Measurements from ENCODE around the gene NUDT22.

The NUDT22 gene

DNA sequence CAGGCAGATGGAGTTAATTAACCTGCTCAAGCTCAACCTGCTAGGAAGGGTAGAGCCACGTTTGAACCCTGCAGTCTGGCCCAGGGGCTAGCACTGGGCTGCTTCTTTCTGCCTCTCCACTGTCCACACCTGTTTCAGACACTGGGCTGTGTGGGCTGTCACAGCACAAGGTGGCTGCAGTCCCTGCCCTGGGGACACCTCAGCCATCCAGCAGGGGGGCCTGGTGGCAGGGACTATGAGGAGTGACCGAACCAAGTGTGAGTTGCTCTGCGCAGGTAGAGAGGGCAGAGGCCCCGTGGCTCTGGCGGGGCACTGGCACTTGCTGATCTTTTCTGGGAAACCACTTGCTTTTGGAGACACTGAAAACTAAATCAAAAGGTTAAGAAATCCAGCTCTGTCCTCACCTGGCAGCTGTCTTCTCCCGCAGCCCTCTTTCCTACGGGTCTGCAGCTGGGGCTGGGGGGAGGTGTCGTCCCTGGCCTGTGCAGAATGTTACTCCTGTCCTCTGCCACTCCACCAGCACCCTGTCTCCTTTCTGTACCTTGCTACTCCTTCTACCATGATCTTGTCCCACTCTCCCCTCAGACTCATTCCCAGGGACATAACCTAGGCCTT is 52.6 kb downstream of the NUDT22 start:
- no peak for DNase-seq

Data from T1000 (cell line).